SK-N-SH treated with all-trans-retinoic acid at 6 μM for 48 hours (cell line): ENCODE results near the gene CCDC150.

Source experiments
- CSDC2 ChIP-seq: fragments of 250-450 bp; sonication (Bioruptor Pico); IDR thresholded peaks from 2 replicates; pipeline ENCODE4 v1.5.0; 2020; ENCODE audit warnings: mild to moderate bottlenecking, moderate library complexity
- PATZ1 ChIP-seq: fragments of 250-450 bp; sonication (Bioruptor Pico); IDR thresholded peaks from 2 replicates; pipeline ENCODE4 v1.8.0; 2020; ENCODE audit warnings: mild to moderate bottlenecking, moderate library complexity, borderline replicate concordance
- RARB ChIP-seq: fragments of 250-450 bp; sonication (Bioruptor Pico); IDR thresholded peaks from 2 replicates; pipeline ENCODE4 v1.8.0; 2021; ENCODE audit warnings: mild to moderate bottlenecking, moderate library complexity
- SNAI2 ChIP-seq: fragments of 250-450 bp; sonication (Bioruptor Pico); IDR thresholded peaks from 2 replicates; pipeline ENCODE4 v1.5.0; 2020; ENCODE audit warnings: mild to moderate bottlenecking, moderate library complexity
- TCF4 ChIP-seq: fragments of 250-450 bp; sonication (Bioruptor Pico); IDR thresholded peaks from 2 replicates; pipeline ENCODE4 v1.8.0; 2021; ENCODE audit warnings: mild to moderate bottlenecking, moderate library complexity, borderline replicate concordance
- ZFP3 ChIP-seq: fragments of 250-450 bp; sonication (Bioruptor Pico); IDR thresholded peaks from 2 replicates; pipeline ENCODE4 v1.5.0; 2020; ENCODE audit warnings: mild to moderate bottlenecking, moderate library complexity
- ZNF8 ChIP-seq: fragments of 450-650 bp; formaldehyde crosslinking; IDR thresholded peaks from 2 replicates; pipeline ENCODE4 v1.5.0; 2020; ENCODE audit warnings: mild to moderate bottlenecking, moderate library complexity
- TF ChIP-seq, protein P1 (sequence below): fragments of 250-450 bp; sonication (Bioruptor Pico); IDR thresholded peaks from 2 replicates; pipeline ENCODE4 v1.5.0; 2020; ENCODE audit warnings: mild to moderate bottlenecking, moderate library complexity
- TF ChIP-seq, protein P2 (sequence below): fragments of 250-450 bp; sonication (Bioruptor Pico); IDR thresholded peaks from 2 replicates; pipeline ENCODE4 v1.5.1; 2020; ENCODE audit warnings: low read depth, mild to moderate bottlenecking, moderate library complexity
- TF ChIP-seq, protein P3 (sequence below): fragments of 250-450 bp; sonication (Bioruptor Pico); IDR thresholded peaks from 2 replicates; pipeline ENCODE4 v1.5.1; 2021; ENCODE audit warnings: mild to moderate bottlenecking, moderate library complexity

DNA sequence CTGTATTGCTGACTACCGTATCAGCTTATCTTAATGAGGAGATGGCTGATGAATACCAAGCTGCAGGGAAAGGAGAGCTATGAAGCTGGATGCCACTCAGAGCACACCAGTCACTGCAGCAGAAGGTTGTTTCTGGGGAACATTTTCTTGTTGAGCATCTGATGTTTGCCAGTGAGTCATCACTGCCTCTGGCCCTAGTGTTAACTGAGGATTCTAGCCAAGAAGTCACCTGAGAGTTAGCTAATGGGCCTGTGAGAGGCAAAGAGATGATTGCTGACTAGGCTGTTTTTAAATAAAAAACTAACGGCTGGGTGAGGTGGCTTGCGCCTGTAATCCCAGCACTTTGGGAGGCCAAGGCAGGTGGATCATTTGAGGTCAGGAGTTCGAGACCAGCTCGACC is 37.9 kb downstream of the CCDC150 start:
- TF ChIP-seq, protein P1, sequence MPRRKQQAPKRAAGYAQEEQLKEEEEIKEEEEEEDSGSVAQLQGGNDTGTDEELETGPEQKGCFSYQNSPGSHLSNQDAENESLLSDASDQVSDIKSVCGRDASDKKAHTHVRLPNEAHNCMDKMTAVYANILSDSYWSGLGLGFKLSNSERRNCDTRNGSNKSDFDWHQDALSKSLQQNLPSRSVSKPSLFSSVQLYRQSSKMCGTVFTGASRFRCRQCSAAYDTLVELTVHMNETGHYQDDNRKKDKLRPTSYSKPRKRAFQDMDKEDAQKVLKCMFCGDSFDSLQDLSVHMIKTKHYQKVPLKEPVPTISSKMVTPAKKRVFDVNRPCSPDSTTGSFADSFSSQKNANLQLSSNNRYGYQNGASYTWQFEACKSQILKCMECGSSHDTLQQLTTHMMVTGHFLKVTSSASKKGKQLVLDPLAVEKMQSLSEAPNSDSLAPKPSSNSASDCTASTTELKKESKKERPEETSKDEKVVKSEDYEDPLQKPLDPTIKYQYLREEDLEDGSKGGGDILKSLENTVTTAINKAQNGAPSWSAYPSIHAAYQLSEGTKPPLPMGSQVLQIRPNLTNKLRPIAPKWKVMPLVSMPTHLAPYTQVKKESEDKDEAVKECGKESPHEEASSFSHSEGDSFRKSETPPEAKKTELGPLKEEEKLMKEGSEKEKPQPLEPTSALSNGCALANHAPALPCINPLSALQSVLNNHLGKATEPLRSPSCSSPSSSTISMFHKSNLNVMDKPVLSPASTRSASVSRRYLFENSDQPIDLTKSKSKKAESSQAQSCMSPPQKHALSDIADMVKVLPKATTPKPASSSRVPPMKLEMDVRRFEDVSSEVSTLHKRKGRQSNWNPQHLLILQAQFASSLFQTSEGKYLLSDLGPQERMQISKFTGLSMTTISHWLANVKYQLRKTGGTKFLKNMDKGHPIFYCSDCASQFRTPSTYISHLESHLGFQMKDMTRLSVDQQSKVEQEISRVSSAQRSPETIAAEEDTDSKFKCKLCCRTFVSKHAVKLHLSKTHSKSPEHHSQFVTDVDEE (CRISPR knock-in tag), result no peak
- TF ChIP-seq RARB (CRISPR knock-in tag) (no peak), PATZ1 (CRISPR knock-in tag) (no peak), CSDC2 (CRISPR knock-in tag) (no peak), ZFP3 (CRISPR knock-in tag) (no peak), TCF4 (no peak), SNAI2 (CRISPR knock-in tag) (no peak), ZNF8 (CRISPR knock-in tag) (no peak)
- TF ChIP-seq, protein P2, sequence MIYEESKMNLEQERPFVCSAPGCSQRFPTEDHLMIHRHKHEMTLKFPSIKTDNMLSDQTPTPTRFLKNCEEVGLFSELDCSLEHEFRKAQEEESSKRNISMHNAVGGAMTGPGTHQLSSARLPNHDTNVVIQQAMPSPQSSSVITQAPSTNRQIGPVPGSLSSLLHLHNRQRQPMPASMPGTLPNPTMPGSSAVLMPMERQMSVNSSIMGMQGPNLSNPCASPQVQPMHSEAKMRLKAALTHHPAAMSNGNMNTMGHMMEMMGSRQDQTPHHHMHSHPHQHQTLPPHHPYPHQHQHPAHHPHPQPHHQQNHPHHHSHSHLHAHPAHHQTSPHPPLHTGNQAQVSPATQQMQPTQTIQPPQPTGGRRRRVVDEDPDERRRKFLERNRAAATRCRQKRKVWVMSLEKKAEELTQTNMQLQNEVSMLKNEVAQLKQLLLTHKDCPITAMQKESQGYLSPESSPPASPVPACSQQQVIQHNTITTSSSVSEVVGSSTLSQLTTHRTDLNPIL (CRISPR knock-in tag), result no peak
- TF ChIP-seq, protein P3, sequence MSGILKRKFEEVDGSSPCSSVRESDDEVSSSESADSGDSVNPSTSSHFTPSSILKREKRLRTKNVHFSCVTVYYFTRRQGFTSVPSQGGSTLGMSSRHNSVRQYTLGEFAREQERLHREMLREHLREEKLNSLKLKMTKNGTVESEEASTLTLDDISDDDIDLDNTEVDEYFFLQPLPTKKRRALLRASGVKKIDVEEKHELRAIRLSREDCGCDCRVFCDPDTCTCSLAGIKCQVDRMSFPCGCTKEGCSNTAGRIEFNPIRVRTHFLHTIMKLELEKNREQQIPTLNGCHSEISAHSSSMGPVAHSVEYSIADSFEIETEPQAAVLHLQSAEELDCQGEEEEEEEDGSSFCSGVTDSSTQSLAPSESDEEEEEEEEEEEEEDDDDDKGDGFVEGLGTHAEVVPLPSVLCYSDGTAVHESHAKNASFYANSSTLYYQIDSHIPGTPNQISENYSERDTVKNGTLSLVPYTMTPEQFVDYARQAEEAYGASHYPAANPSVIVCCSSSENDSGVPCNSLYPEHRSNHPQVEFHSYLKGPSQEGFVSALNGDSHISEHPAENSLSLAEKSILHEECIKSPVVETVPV (CRISPR knock-in tag), result no peak
